ENCODE results near the gene C2orf72.
A peak's percentile ranks its signal among the peaks of the same experiment; 100 is the strongest.
"Not testable (repeated sequence)": the region's sequence is repeated elsewhere in the genome, so short reads cannot be mapped to it uniquely, and the experiment has no call there.

The C2orf72 gene

GRCh38 chr2:231047923-231048915, 10.9 kb downstream of the C2orf72 start:
- DNase-seq, result no peak

GRCh38 chr2:231049286-231050017, 12.1 kb downstream of the C2orf72 start:
- no peak for DNase-seq

GRCh38 chr2:231050018-231050901, 12.9 kb downstream of the C2orf72 start:
- no peak for DNase-seq

GRCh38 chr2:231051116-231051515, 13.8 kb downstream of the C2orf72 start:
- DNase-seq, result no peak

GRCh38 chr2:231052494-231053451, 15.4 kb downstream of the C2orf72 start:
- DNase-seq, result no peak

- DNase-seq, result no peak
These were observed 16.5 kb downstream of the C2orf72 start for GRCh38 chr2:231053846-231054245.

- peak; percentile 20 for DNase-seq
These were observed 19.4 kb downstream of the C2orf72 start, which contains the start of gene PSMD1 for GRCh38 chr2:231056453-231057416. TSS of gene PSMD1 (plus strand) at chr2:231056867. CDS start at chr2:231057026, 159 bp downstream.

- no peak for DNase-seq
These were observed 20.3 kb downstream of the C2orf72 start for GRCh38 chr2:231057590-231057989.

GRCh38 chr2:231058761-231059550, 21.6 kb downstream of the C2orf72 start:
- no peak for DNase-seq

- no peak for DNase-seq
These were observed 22.4 kb downstream of the C2orf72 start for GRCh38 chr2:231059756-231060155.

GRCh38 chr2:231062776-231063175, 25.5 kb downstream of the C2orf72 start:
- DNase-seq, result no peak

- no peak for DNase-seq
These were observed 26.0 kb downstream of the C2orf72 start for GRCh38 chr2:231063347-231063746.

GRCh38 chr2:231065966-231066365, 28.6 kb downstream of the C2orf72 start:
- no peak for DNase-seq

- not testable (repeated sequence) for DNase-seq
These were observed 30.2 kb downstream of the C2orf72 start for GRCh38 chr2:231067531-231067930.

GRCh38 chr2:231068525-231069222, 31.4 kb downstream of the C2orf72 start:
- DNase-seq, result no peak

GRCh38 chr2:231069379-231070054, 32.2 kb downstream of the C2orf72 start:
- no peak for DNase-seq

- DNase-seq, result no peak
These were observed 47.2 kb downstream of the C2orf72 start for GRCh38 chr2:231084565-231084964.

- no peak for DNase-seq
These were observed 51.4 kb downstream of the C2orf72 start for GRCh38 chr2:231088754-231089153.
